HG03575 (cell line): ENCODE results near the gene ZSWIM2.
"Not testable (repeated sequence)": the region's sequence is repeated elsewhere in the genome, so short reads cannot be mapped to it uniquely, and the experiment has no call there.

Experiments used
- ATAC-seq: cut with Tn5 transposase; IDR thresholded peaks from one replicate; pipeline ENCODE4 v1.9.1; 2021; ENCODE audit not compliant: unreplicated experiment, insufficient number of reproducible peaks, low FRiP score; ENCODE audit errors: extremely low read depth

ZSWIM2 gene

DNA sequence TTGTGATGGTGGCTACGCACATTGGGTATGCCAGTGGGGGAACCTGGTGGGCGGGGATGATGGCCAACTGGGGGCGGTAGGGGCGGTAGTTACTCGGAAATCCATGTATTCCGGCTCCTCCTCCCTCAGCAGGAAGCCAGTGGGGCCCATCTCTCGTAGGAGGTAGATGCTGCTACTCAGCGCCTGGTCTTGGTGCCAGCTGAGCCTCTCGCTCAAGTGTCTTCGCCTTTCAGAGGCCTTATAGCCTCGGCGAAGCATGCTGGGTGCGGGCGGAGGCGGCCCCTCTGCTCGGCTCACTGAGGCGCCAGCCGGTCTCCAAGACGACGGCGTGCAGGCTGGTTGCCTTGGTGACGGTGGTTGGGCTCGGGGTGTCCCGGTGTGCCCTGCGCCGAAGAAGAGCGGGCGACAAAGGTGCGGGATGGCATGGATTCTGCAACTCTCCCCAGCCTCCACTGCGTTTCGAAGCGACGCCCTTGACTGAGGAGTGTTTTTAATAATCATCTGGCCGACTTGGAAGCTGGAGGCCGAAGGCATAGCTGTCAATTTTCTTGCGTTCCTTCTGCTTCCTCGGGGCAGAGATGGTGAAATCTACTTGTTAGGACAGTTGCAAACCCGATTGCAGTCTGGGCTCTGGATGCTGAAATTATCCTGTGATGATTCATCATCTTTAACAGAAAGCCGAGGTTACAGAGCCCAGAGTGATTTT lies at the start of gene ZSWIM2:
Gene ZSWIM2, minus strand, starts transcription at position 298 of the 706 bp plus-strand sequence. Its CDS starts 40 bp downstream, at position 258.
- no peak for ATAC-seq

DNA sequence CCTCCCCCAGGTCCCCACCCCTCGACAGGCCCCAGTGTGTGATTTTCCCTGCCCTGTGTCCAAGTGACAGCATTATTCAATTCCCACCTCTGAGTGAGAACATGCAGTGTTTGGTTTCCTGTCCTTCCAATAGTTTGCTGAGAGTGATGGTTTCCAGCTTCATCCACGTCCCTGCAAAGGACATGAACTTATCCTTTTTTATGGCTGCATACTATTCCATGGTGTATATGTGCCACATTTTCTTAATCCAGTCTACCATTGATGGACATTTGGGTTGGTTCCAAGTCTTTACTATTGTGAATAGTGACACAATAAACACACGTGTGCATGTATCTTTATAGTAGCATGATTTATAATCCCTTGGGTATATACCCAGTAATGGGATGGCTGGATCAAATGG lies 47.2 kb upstream of the ZSWIM2 start:
- not testable (repeated sequence) for ATAC-seq

DNA sequence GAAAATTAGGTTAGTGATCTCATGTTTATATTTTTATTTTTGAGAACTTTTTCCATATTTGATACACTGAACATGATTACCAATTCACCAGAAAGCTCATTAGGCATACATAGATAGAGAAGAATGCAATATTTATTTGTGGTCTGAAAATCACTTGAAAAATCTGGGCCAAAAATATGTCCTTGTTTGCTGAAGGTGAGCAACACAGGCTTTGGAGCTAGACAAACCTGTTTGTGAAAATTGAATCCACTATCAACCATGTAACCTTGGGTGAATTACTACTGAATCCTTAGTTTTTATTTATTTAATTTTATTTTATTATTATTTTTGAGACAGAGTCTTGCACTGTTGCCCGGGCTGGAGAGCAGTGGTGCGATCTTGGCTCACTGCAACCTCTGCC lies 46.5 kb upstream of the ZSWIM2 start:
- no peak for ATAC-seq

DNA sequence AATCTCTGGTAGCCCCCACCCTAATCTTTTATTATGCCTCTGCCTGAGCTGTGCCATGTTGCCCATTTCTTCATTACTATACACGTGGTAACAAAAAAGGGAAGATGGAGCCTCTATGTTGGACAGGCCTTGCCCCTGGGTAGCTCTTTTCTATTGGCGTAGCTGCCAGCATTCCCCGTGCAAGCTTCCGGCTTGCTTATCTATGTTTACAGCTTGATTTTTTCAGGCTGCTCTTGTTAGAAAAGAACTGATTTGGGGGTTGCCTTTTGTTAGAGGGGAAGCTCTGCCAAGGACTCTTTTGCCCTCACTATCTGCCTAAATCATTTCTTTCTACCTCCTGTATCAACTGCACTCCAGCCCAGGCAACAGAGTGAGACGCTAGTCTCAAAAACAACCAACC lies 45.5 kb upstream of the ZSWIM2 start:
- no peak for ATAC-seq

GRCh38 chr2:186892821-186893220 lies 43.9 kb upstream of the ZSWIM2 start:
- no peak for ATAC-seq

DNA sequence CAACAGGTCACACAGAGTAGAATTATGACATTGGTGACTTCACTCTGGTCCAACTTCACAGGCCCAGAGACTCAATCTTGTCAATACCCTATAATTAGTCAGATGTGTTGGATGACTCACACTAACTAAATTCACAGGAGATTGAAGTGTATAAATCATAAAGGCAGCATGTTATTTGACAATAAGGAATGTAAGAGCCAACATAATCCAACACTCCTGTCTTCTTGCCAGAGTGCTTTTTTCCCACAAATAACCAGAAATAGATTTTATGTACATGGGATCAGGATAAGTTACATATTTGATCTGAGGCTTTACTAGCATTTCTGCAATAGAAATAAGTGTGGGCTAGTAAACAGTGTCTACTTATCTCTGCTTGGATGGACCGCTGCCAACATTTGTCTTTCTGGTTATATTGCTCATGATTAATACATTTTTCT lies 42.2 kb upstream of the ZSWIM2 start:
- ATAC-seq = no peak

- ATAC-seq = no peak
Observed at GRCh38 chr2:186889101-186889879, 40.3 kb upstream of the ZSWIM2 start.

- ATAC-seq = no peak
Observed at GRCh38 chr2:186887107-186888090, 38.4 kb upstream of the ZSWIM2 start.

DNA sequence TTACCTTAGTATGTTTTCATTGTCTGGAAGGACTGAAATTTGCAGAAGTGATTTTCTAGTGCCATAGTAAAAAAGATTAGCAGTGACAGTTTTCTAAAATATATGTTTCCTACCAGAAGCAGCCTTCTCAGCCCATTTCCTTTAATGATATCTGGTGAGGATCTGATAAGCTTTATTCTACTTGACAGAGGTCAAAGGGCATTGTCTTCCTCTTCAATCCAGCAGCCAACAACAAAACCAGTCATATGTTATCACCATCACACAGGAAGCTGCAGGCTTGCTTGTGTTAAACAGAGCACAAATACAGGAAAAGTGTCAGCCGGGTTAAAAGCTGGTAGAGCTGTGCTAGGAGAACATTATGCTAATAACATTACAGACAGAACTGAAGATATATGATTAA lies 35.6 kb upstream of the ZSWIM2 start:
- ATAC-seq = no peak

DNA sequence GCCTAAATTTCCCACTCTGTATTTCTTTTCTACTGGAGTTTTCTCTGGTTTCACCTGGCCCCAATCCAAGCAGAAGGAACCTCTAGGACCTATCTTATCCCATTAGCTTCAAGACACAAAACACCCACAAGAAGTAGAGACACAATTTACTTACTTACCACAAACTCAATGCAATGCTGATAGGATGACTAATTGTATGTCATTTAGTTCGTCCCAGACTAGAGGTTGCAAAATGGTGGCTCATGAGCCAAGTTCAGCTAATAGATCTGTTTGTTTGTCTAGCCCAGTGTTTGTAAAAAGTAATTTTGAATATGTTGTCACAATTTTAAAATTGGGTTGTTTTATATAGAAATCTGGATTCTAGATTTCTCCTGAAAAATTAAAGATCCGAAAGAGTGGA lies 34.7 kb upstream of the ZSWIM2 start:
- no peak for ATAC-seq

- ATAC-seq = no peak
Observed at GRCh38 chr2:186882511-186883071, 33.6 kb upstream of the ZSWIM2 start.

GRCh38 chr2:186881660-186882059 lies 32.7 kb upstream of the ZSWIM2 start:
- no peak for ATAC-seq

DNA sequence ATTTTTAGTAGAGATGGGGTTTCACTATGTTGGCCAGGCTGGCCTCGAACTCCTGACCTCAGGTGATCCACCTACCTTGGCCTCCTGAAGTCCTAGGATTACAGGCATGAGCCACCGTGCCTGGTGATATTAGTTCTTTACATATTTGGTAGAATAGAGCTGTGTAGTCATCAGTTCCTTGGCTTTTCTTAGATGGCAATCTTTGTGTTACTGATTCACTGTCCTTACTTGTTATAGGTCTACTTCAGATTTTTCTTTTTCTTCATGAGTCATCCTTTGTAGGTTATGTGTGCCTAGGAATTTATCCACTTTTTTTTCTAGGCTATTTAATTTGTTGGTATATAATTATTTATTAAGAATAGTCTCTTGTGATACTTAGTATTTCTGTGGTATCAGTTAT lies 30.3 kb upstream of the ZSWIM2 start:
- ATAC-seq = no peak

DNA sequence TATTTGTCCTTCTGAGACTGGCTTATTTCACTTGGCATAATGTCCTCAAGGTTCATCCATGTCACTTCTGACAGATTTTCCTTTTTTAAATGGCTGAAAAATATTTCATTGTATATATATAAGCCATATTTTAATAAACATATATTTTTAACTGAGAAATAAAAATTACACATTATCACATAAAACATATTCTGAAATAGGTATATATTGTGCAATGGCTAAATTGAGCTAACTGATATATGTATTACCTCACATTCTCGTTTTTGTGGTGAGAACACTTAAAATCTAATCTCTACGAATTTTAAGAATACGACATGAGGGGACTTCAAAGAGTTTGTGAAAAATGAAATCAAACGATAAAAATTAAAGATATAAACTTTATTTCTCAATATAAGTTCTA lies 25.7 kb upstream of the ZSWIM2 start:
- no peak for ATAC-seq

GRCh38 chr2:186871881-186872280 lies 22.9 kb upstream of the ZSWIM2 start:
- ATAC-seq = no peak

DNA sequence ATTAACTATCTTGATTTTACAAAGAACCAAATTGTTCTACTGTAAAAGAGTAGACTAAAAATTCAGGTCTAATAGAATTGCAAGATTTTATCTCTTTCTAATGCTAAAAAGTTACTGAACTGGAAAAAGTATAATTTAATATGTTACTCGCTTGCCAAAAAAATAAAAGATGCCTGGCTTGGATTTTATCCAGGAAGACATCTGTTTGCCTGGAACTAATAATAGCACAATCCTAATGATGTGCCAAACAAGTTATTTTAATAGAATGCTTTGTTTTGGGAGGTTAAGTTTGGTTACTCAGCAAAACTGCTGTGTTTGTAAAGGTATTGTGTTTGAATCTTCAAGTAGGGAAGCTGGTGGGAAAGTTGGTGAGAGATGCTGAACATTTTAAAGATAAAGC lies 19.4 kb upstream of the ZSWIM2 start:
- no peak for ATAC-seq

GRCh38 chr2:186862869-186863709 lies 14.1 kb upstream of the ZSWIM2 start:
- no peak for ATAC-seq

- no peak for ATAC-seq
Observed at GRCh38 chr2:186855216-186855615, 6.2 kb upstream of the ZSWIM2 start.
